GM12878 (cell line): ENCODE results near the gene TMEM88. TPM values are rescaled to one million over a fixed set of nuclear protein-coding genes. Genes with fewer than 3 reads are reported as not detected.

Source experiments
- ATAC-seq: fragments of 200-7000 bp; cut with Tn5 transposase; 3 replicates; pipeline ENCODE4 v1.9.1; 2020; ENCODE audit warnings: mild to moderate bottlenecking, moderate library complexity
- BruUV-seq: library from RNA; stranded (reverse); fragments of 400-500 nt; replicated peaks from 2 replicates; lab custom pipeline; 2021; lab: Mats Ljungman, UMichigan
- CTCF ChIA-PET: fragments of 300-600 bp; sonication (Branson Sonifier 250); formaldehyde crosslinking; extraction: SDS; loops from one replicate; lab custom pipeline; 2021; ENCODE audit warnings: inconsistent platforms; lab: Yijun Ruan, JAX
- POLR2A ChIA-PET: fragments of 350-600 bp; formaldehyde crosslinking; extraction: SDS; loops from one replicate; lab custom pipeline; 2021; ENCODE audit warnings: inconsistent platforms; lab: Charles Lee
- RAD21 ChIA-PET: fragments of 300-600 bp; sonication (Branson Sonifier 250); formaldehyde crosslinking; loops from one replicate; lab custom pipeline; 2023; ENCODE audit warnings: antibody characterized with exemption; ENCODE audit not compliant: unreplicated experiment; lab: Charles Lee
- SMC1A ChIA-PET: fragments of 300-600 bp; sonication (Branson Sonifier 250); formaldehyde crosslinking; loops from one replicate; lab custom pipeline; 2023; ENCODE audit not compliant: unreplicated experiment, uncharacterized antibody; lab: Charles Lee
- DNase-seq: peaks from one replicate; pipeline ENCODE4 v3.0.0-alpha.2; 2011; ENCODE audit warnings: low read depth, low spot score
- FAIRE-seq: peaks from 3 replicates; lab custom pipeline; 2011; peaks lifted over from hg19 to GRCh38; lab: Jason Lieb, UNC
- H2AFZ ChIP-seq: 2 replicates; pipeline ENCODE4 v1.6.0; 2011; ENCODE audit warnings: low read depth, low read length, control low read depth; ENCODE audit not compliant: control insufficient read depth
- H3K27ac ChIP-seq: 2 replicates; pipeline ENCODE4 v1.5.1; 2011; ENCODE audit warnings: control low read depth; ENCODE audit not compliant: control insufficient read depth, insufficient read depth
- H3K27me3 ChIP-seq, 2 experiments: replicated peaks in 1 of 2; 2 replicates each; pipeline versions ENCODE4 v1.6.0 to v1.6.1; 2011; ENCODE audit warnings: low read length in 1 of 2; ENCODE audit not compliant: control insufficient read depth in 2 of 2, insufficient read depth in 2 of 2
- H3K36me3 ChIP-seq, 2 experiments: 2 replicates each; pipeline ENCODE4 v1.5.1; 2011; ENCODE audit warnings: low read length in 1 of 2; ENCODE audit not compliant: control insufficient read depth in 2 of 2, insufficient read depth in 2 of 2
- H3K4me1 ChIP-seq: 2 replicates; pipeline ENCODE4 v1.6.1; 2011; ENCODE audit warnings: mild to moderate bottlenecking, low read length, moderate library complexity, mixed read lengths; ENCODE audit not compliant: control insufficient read depth, insufficient read depth
- H3K4me2 ChIP-seq: 2 replicates; pipeline ENCODE4 v1.6.0; 2011; ENCODE audit warnings: control low read depth; ENCODE audit not compliant: control insufficient read depth, insufficient read depth
- H3K4me3 ChIP-seq: fragments of 200-600 bp; sonication (generic); 2 replicates; pipeline ENCODE4 v1.5.1; 2016
- H3K79me2 ChIP-seq: 2 replicates; pipeline ENCODE4 v1.6.0; 2011; ENCODE audit warnings: low read length; ENCODE audit not compliant: control insufficient read depth, insufficient read depth
- H3K9ac ChIP-seq: 2 replicates; pipeline ENCODE4 v1.8.0; 2011; ENCODE audit warnings: low read length, control low read depth, mixed read lengths; ENCODE audit not compliant: control insufficient read depth, insufficient read depth
- H3K9me3 ChIP-seq: replicated peaks from 3 replicates; pipeline ENCODE4 v1.5.1; 2011; ENCODE audit warnings: mild to moderate bottlenecking, low read length; ENCODE audit not compliant: control insufficient read depth, insufficient read depth
- H4K20me1 ChIP-seq: 2 replicates; pipeline ENCODE4 v1.6.0; 2011; ENCODE audit not compliant: control insufficient read depth, insufficient read depth
- CTCF ChIP-seq, 3 experiments: IDR thresholded peaks in 2 of 3; conservative IDR thresholded peaks in 1 of 3; 2 replicates each; pipeline ENCODE4 v1.5.1; 2011; ENCODE audit warnings: low read depth in 3 of 3, low read length in 3 of 3, mild to moderate bottlenecking in 3 of 3, control low read depth in 2 of 3, moderate library complexity in 2 of 3, inconsistent platforms in 1 of 3, mixed read lengths in 1 of 3; ENCODE audit not compliant: control insufficient read depth in 2 of 3, insufficient read depth in 1 of 3; ENCODE audit errors: extremely low read depth in 1 of 3
- RCOR1 ChIP-seq: conservative IDR thresholded peaks from 2 replicates; pipeline ENCODE4 v1.6.1; 2012; ENCODE audit warnings: low read depth, low read length, improper control_type of control experiment
- TCF7 ChIP-seq: IDR thresholded peaks from 2 replicates; pipeline ENCODE4 v1.6.1; 2014; ENCODE audit warnings: antibody characterized with exemption, borderline replicate concordance
- WGBS: methylation state at CpG from one replicate; pipeline ENCODE4 v1.1.6; 2016; ENCODE audit warnings: low lambda C conversion rate; ENCODE audit not compliant: insufficient replicate concordance, insufficient coverage; ENCODE audit errors: missing lambda C conversion rate; 5-methylcytosine and 5-hydroxymethylcytosine counted together
- in situ Hi-C: fragments of 300-500 bp; cut with MboI; formaldehyde crosslinking; loops from 9 replicates; pipeline ENCODE4 v1.14.3; 2018; ENCODE audit warnings: mixed read lengths
- intact Hi-C: fragments of 100-400 bp; cut with micrococcal nuclease; formaldehyde crosslinking; loops from one replicate; pipeline ENCODE4 v1.14.2; 2022; ENCODE audit not compliant: unreplicated experiment
- polyA plus RNA-seq, 11 experiments: library from polyadenylated mRNA; depleted of rRNA in 4 of 11; unstranded in 6 of 11; stranded (reverse) in 5 of 11; fragments of >200 nt; fragmentation: Nextera tagmentation in 4 of 11; fragmentation: Illumina TruSeq in 1 of 11; extraction: Ambion mirVana in 4 of 11; extraction: Trizol in 1 of 11; gene quantifications; 1 replicate in 1 of 11; 2 replicates in 10 of 11; pipeline versions ENCODE4 v1.2.1 to v1.2.3, GENCODE V29; 2011 to 2016; ENCODE audit warnings: inconsistent platforms in 2 of 11, missing spikeins in 2 of 11, low read depth in 1 of 11
- total RNA-seq, 4 experiments: library from RNA; depleted of rRNA in 3 of 4; stranded (reverse); fragments of >200 nt in 3 of 4; fragmentation: Illumina TruSeq in 1 of 4; extraction: Trizol in 1 of 4; gene quantifications; 2 replicates each; pipeline versions ENCODE4 v1.2.1 to v1.2.3, GENCODE V29; 2013 to 2021

The TMEM88 gene
- total and polyA plus RNA-seq, 10 of the 15 experiments (the other 5 are each of a cell fraction or from before 2014, with no cell fraction given), result 0.21 to 2.2 (median 0.62) TPM; not detected in 5

- BruUV-seq, result TSS peak; percentile 16
- intact Hi-C loops, result loop anchor here (1.0 kb wide), 2 partner anchors 16 to 29 kb away; no protein-coding TSS in a partner anchor
- SMC1A ChIA-PET, result interaction anchor here (0.6 to 2.3 kb wide), 7 partner anchors 11 to 32 kb away, joined by 3 to 14 read pairs (median 5); partner anchors contain the start of gene KDM6B
- H3K9me3 ChIP-seq, result no peaks in the 10 kb centered on the region
- RAD21 ChIA-PET, result interaction anchor here (0.9 to 2.1 kb wide), 6 partner anchors 9 to 108 kb away, joined by 3 to 27 read pairs (median 7); partner anchors contain the start of gene KDM6B
- peak; percentile 8 for ATAC-seq
- POLR2A ChIA-PET, result interaction anchor here (0.5 to 1.8 kb wide), 2 partner anchors 16 to 33 kb away, joined by 4 to 10 read pairs; no protein-coding TSS in a partner anchor
- H3K4me1 ChIP-seq, result peaks cover 21% of the 10 kb centered on the region
- 82% methylated on average over 17 of the region's 17 CpGs for WGBS
- peak overlapping the region; percentile 70 for H3K4me2 ChIP-seq
- TF ChIP-seq CTCF (IDR thresholded peaks at IDR 0.05 in 2 of 3, conservative IDR thresholded peaks at IDR 0.05 in 1 of 3; ENCODE audit: control insufficient read depth in 2 of 3, extremely low read depth in 1 of 3, insufficient read depth in 1 of 3, low read depth in 3 of 3, low read length in 3 of 3), result no peak
- no peak for TF ChIP-seq TCF7
- TF ChIP-seq RCOR1, result no peak
- TF ChIP-seq, all 136 proteins: peak for 0
- Histone ChIP-seq H4K20me1 (no peaks in the 10 kb centered on the region; the same call in 1 of the 2 replicates), H3K9ac (no peak overlapping the region; the same call in none of the 2 replicates), H3K79me2 (peaks cover 6% of the 10 kb centered on the region), H3K27ac (no peak overlapping the region), H3K36me3 (peaks cover 12 to 29% of the 10 kb centered on the region in 2 experiments; a peak in 3 of 4 replicates), H3K4me3 (peak overlapping the region; percentile 41; the same call in 1 of the 2 replicates), H2AFZ (no peak overlapping the region), H3K27me3 (no peaks in the 10 kb centered on the region)
- DNase-seq, result no peak
- in situ Hi-C loops, result no loop called here
- no peak for FAIRE-seq
- CTCF ChIA-PET, result interaction anchor here (0.8 to 3.3 kb wide), 10 partner anchors 12 to 146 kb away, joined by 3 to 47 read pairs (median 7); partner anchors contain the start of gene KDM6B
Measured at GRCh38 chr17:7850701-7851437, 4.0 kb upstream of the TMEM88 start.
